NCI-H524 (cell line): ENCODE results near the gene RPL10A.
"Not testable (repeated sequence)": the region's sequence is repeated elsewhere in the genome, so short reads cannot be mapped to it uniquely, and the experiment has no call there.

Source experiments
- DNase-seq, 2 experiments: peaks; one replicate each; lab custom pipeline; 2025; lab: John Stamatoyannopoulos, UW

RPL10A gene

GRCh38 chr6:35510916-35511561, 42.8 kb downstream of the RPL10A start:
- DNase-seq: no peak

GRCh38 chr6:35511562-35511941, 43.4 kb downstream of the RPL10A start:
- DNase-seq: no peak

GRCh38 chr6:35512006-35512405, 43.8 kb downstream of the RPL10A start:
- no peak for DNase-seq

DNA sequence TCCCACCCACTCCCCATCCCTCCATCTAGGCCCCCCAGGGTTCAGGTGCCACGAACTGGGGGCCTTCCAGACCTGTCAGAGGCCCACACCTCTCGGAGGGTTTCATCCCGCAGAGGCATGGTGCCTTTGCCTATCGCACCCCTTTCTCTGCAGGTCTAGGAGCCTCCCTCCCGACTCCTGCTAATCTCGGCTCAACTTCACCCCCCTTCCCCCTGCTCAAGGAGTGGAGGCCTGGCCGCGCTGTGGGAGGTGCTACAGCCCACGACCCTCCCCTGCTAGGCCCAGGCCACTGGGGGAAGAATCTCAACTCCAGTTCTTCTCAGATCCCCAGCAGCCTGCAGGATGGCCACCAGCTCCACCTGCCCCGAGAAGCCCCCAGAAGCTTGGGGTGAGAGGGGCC, 44.5 kb downstream of the RPL10A start, which contains the start of gene TULP1:
Gene TULP1, minus strand, starts transcription at position 157 of the 400 bp plus-strand sequence. Its CDS starts 38 bp downstream, at position 119.
- DNase-seq: no peak

DNA sequence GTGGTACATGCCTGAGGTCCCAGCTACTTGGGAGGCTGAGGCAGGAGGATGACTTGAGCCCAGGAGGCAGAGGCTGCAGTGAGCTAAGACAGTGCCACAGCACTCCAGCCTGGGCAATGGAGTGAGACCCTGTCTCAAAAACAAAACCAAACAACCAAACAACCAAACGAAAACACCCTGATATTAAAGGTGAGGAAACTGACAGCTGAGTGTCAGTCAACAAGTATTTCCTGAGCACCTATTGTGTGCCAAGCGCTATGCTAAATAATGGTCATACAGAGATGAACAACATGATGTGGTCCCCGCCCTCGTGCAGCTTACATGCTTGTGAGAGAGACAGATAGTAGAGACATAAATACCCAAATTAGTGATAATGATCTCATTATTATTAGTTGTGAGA, 46.4 kb downstream of the RPL10A start:
- DNase-seq: no peak

- DNase-seq: not testable (repeated sequence)
These were observed 47.7 kb downstream of the RPL10A start for GRCh38 chr6:35515939-35516338.

- DNase-seq: no peak
These were observed 48.5 kb downstream of the RPL10A start for GRCh38 chr6:35516712-35517111.

DNA sequence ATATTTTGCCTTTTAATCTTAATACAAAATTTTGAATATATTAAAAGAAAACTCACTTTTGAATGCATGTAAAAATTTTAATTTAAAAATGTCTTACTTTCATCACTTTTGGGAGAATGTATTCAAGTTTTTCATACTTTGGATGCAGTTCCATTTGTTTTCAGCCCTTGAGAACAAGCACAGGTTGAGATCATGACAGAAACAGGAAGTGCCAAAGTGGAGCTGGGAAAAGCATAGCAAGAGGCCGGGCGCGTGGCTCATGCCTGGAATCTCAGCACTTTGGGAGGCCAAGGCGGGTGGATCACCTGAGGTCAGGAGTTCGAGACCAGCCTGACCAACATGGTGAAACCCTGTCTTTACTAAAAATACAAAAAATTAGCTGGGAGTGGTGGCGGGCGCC, 49.8 kb downstream of the RPL10A start:
- not testable (repeated sequence) for DNase-seq

DNA sequence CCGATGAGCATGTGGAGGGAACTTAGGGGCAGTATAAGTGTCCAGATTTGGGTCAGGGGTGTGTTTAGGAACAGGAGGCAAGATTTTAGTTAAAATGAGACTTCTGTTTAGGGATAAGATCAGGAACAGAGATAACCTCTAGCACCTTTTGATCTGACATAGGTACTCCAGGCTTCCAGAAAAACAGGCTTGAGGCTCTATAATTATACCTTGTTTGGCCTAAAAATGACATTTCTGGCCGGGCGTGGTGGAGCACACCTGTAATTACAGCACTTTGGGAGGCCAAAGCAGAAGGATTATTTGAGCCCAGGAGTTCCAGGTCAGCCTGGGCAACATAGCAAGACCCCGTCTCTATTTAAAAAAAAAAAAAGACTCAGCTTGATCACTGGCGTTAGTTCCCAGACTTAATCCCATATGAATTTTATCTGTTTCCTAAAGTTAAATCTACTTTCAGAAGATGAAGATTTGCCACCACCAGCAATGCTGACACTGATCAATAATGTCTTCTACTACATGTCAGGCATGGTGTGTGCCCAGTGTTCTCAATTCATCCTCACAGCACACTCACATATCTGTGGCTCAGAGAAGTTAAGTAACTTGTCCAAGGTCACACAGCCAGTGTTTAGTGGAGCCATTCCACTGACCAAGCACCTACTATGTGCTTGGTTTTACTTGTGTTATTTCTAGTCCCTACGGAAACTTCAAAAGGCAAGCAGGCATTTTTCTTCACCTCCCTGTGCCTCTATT, 50.5 kb downstream of the RPL10A start:
- no peak for DNase-seq

- no peak for DNase-seq
These were observed 51.3 kb downstream of the RPL10A start for GRCh38 chr6:35519313-35520015.
